Fibroblast of upper back skin (primary cell): ENCODE measurements around the gene SUSD3.
"Not testable (repeated sequence)": the region's sequence is repeated elsewhere in the genome, so short reads cannot be mapped to it uniquely, and the experiment has no call there.

ENCODE experiments used
- DNase-seq: peaks from one replicate; pipeline ENCODE4 v3.0.0-alpha.2; 2013

Gene SUSD3

DNA sequence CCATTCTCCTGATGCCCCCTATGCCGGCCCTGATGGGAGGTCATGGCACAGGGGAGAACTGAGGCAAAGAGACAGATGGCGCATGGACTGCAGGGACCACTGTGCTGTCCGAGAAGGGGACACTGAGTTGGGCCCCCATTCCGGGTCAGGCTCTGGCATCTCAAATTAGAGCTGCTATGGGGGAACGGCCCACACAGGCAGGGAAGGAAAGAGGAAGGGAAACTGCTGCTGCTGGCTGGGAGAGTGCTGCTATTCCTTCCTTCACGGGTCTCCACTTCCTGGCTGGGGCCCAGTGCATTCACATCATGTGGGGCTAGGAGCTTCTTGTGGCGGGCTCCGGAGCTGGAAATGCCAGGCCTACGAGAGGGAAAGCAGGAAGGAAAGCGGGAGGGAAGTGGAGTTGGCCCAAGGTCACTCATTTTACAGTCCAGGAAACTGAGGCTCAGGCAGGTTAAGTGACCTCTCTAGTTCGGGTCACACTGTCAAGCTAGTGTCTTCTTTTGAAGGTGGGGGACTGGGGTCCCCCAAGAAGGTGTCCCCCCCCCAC, 36.2 kb downstream of the SUSD3 start:
- DNase-seq: peak; percentile 8

DNA sequence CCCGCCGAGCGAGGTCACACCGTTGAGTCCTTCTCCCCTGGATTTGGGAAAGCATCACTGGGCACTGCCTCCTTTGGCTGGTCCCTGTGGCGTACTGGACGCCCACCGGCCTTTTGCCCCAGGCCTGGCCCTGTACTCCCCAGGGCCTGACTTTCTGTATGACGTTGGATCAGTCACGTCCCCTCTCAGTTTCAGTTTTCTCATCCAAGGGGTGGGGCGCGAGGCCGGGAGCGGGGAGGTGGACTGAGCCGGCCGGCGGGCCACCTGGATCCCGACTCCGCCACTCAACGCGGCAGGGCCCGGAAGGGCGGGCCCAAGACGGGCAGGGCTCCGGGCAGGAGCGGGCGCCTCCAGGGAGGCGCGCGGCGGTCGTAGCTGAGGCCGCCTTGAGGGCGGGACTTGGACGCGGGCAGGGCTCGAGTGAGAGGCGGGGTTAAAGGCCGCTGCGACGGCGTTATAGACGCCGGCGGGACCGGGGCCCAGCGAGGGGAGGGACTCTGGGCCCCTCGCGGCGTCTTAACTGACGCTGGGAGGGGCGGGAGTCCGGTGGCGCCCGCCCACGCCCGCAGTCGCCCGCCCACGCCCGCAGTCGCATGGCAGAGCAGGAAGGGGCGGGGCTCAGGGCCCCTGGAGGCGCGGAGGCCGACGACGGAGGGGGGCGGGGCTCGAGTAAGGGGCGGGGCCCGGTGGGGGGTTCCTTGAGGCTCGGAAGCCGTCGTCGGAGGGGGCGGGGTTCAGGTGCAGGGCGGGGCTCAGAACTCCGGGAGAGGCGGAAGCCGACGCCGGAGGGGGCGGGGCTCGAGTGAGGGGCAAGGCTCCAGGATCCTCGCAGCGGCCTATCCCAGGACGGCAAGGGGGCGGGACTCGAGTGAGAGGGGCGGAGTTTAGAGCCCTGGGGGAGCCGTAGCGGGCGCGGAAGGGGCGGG, 37.0 kb downstream of the SUSD3 start:
- DNase-seq: peak; percentile 98

DNA sequence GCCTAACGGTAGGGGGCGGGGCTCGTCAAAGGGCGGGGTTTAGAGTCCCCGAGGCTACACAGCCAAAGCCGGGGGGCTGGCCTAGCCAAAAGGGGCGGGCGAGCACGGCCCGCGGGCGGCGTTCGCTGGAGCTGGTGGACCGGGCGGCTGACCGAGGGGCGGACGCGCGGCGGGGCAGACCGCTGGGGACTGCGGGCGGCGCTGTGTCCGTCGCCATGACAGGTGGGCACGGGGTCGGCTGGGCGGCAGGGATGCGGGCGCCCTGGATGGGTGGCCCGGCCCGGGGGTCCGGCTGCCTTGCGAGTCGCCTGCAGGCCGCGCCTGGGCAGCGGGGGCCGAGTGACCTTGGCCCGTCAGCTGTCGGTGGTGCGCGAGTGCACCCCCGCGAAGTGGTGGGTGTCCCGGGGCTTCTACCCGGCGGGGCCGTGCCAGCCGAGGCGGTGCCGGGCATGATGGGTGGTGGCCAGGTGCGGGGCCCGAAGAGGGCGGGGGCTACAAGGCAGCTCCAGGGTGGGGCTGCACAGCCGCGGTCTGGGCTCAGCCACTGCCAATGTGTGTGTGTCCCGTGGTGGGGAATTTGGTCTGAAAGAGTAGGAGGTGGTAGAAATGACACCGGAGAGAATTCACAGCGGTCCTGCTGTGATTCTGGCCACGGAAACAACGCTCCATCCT, 37.8 kb downstream of the SUSD3 start, which contains the start of gene CARD19:
CARD19 (plus strand) TSS at position 87 of the 672 bp plus-strand sequence; CDS start at position 216, 129 bp downstream.
- DNase-seq: peak; percentile 9

DNA sequence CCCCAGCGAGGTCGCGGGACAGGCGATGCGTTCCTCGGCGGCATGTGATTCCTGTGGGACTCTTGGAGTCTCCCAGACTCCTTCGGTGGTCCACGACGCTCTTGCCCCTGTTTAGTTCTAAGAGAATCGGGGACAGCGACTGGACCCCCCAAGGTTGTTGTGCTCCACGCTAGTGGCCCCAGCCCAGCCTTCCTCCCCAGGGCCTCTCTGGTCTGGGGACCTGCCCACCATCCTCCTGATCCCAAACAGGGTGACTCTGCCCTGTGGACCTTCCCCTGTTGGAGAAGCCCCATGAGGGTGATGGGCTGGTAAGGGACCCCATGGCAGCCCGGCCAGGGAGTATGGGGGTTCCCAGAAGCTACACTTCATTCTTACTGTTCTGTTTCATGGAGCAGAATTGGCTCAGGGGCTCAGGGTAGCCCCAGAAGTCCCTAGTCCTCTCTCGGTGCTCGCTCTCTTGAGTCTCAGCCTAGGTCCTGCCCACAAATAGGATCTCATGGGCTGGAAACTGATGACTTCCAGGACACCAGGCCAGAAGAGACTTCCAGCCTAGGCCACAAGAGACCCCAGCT, 38.4 kb downstream of the SUSD3 start:
- DNase-seq: no peak

DNA sequence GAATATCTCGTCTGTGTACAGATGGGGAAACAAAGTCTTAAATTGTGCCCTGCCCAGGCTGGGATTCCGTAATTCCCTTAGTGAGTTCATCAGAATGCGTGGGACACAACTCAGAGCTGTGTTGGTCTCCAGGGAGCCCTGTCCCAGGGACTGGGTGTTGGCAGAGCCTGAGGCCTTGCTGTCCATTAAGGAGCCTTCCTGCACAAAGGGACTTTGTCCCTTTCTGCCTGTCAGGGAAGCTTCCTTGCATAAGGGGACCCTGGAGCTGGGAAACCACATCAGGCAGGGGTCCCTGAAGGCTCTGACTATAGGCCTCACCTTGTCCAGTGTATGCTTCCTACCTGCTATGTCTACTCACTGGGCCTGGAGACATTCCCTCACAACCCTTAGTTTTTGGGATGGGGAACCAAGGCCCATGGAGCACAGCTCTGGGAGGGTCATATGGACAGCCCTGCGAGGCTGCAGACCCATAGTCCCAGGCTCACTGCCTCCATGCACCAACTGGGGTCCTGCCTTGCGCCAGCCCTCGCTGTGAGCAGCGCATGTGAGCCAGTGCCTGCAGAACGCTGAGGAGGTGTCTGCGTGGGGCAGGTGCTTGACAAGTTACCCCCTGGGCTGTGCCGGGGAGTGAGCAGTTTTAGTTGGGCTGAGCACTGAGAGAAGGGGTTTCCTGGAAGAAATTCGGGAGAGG, 39.2 kb downstream of the SUSD3 start:
- DNase-seq: no peak

DNA sequence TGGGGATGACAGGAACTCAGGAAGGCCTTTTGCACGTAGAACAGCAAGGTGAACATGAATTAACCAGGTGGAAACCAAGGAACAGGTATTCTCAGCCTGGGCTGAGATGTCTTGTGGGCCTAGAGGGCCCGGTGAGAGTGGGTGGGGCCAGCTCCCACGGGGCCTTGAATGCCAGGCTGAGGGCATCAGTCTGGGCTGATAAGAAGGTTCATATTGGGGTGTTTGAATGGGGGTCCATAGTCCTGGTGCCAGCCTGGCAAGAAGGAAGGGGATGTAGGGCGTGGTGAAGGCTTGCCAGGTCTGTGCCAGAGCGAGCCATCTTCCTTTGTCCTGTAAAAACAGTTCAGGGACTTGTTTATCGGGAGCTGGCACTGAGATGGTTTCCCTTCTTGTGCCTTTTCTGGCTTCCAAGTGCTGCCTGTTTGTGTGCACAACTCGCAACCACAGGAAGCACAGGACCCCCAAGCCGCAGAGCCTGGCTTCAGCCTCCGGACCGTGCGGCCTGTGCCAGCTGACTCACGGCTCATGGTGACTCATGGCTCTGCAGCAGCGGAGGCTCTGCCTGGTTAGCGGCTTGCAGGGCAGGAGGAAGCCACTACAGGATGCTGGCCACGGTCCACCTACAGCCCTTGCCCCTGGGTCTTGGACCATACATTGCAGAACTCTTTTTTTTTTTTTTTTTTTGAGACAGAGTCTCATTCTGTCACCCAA, 39.9 kb downstream of the SUSD3 start:
- peak; percentile 96 for DNase-seq

DNA sequence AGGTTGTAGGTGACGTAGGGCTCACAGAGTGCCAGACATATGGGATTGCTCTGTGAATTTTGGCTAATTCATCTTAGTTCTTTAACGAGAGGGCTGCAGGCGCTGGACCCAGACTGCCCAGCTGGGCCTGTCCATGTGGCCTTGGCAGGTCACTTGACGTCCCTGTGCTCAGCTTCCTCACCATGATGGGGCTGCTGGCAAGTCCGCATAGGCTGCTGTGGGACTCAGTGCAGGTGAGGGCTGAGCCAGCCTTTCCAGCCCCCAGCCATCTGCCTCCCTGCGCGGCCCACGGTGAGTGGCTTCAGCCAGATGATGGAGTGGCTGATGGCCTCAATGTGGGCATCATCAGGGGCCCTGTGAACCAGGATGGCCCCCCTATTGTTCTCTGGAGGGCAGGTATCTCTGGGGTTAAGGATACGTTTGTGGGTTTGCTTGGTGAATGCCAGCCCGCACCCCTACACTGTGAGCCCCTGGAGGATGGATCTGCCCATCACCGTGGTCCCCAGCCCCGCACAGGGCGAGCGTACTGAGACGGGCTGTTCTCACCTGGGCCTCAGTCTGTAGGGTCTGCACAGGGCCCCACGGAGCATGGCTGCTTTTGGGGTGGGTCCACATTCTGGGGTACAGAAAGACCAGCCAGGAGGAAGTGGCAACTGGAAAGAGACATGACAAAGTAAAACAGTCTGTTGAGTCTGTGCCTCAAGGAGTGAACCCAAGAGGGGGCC, 41.2 kb downstream of the SUSD3 start:
- DNase-seq: no peak

DNA sequence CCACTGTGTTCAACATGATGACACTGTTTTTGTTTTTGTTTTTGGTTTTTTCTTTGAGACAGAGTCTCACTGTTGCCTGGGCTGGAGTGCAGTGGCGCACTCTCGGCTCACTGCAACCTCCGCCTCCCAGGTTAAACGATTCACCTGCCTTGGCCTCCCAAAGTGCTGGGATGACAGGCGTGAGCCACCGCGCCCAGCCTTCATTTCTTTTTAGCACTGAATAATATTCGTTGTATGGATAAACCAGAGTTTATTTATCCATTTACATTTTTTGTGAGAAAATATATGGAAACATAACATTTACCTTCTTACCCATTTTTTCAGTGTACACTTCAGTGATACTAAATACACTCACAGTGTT, 41.8 kb downstream of the SUSD3 start:
- no peak for DNase-seq

DNA sequence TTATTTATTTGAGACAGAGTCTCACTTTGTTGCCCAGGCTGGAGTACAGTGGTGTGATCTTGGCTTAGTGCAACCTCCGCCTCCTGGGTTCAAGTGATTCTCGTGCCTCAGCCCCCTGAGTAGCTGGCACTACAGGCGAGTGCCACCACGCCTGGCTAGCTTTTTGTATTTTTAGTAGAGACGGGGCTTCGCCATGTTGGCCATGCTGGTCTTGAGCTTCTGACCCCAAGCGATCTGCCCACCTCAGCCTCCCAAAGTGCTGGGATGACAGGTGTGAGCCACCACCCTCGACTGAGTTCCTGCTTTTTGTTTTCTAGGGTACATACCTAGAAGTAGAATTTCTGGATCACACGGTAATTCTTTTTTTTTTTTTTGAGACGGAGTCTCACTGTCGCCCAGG, 42.6 kb downstream of the SUSD3 start:
- DNase-seq: not testable (repeated sequence)

DNA sequence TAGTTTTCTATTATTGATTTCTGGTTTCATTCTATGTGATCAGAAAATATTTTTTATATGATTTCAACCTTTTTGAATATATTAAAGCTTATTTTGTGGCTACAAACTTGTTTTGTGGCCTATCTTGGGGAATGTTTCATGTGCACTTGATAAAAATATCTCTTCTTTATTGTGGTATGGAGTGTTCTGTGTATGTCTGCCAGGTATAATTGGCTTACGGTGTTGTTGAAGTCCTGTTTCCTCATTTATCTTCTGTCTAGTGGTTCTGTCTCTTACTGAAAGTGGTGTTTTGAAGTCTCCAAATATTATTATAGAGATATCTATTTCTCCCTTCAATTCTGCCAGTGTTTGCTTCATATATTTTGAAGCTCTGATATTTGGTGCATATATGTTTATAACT, 47.1 kb downstream of the SUSD3 start:
- no peak for DNase-seq

DNA sequence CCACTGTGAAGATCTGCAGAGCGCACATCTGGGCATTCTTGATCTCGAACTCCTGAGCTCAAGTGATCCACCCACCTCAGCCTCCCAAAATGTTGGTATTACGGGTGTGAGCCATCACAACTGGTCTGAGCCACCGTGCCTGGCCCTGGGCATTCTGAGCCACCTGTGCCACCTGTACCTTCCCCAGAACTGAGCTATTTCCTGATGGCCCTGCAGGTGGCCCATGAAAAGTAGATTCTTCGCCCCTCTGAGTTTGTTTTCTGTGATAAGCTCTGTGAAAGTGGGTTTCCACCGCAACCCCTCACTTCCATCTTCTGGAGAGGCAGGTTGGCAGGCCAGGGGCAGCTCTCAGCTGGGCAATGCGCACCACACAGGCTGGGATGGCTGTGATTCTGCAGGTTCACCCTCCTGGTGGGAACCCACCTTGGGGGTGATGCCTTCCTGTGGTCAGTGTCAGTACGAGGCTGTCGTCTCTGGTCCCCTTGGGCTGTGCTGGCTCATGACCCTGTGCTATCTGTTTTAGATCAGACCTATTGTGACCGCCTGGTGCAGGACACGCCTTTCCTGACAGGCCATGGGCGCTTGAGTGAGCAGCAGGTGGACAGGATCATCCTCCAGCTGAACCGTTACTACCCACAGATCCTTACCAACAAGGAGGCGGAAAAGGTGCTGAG, 48.8 kb downstream of the SUSD3 start:
- no peak for DNase-seq

DNA sequence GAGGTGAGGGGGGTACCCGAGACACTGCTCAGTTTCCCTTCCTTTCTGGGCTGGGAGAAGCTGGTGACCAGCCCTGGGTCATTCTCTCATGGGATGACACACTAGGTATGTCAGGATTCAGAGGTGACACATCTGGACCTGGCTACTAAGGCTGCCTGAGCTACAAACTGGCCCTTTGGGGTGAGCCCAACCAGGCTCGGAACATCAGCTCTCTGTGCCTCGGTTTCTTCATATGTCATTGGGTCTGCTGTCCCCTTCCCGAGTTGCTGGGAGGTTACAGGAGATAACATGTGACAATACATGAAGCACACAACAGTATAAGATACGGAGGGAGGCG, 49.3 kb downstream of the SUSD3 start:
- DNase-seq: no peak

DNA sequence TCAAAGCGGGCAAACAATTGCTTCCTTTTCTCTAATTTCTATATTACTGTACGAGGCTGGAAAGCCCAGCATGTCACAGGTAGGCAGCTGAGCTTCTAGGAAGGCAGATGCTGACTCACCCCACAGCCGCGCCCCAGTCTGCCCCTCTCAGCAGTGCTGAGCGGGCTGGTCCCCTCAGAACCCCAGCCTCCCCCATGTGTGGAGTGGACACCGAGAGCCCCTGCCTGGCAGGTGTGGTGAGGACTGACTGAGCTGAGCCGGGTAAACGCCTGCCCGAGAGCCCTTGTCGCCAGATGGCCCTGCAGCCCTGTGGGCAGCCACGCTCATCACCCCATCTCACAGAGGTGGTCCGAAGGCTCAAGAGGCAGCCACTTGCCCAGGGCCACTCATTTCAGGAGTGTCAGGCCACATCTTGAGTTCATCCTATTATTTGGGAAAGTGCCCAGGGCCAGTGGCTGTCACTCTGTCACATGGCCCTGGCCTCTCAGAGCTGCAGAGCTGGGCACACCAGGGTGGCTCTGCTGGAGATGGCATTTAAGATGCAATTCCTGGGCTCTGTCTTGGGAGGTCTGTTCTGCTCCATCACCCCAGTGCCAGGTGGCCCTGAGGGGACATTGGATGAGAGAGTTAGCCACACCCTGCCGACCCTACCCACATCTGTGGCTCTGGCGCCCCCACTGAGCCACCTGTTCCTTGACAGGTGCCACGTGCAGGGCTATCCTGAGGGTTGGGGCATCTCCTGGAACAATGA, 50.0 kb downstream of the SUSD3 start:
- DNase-seq: no peak

DNA sequence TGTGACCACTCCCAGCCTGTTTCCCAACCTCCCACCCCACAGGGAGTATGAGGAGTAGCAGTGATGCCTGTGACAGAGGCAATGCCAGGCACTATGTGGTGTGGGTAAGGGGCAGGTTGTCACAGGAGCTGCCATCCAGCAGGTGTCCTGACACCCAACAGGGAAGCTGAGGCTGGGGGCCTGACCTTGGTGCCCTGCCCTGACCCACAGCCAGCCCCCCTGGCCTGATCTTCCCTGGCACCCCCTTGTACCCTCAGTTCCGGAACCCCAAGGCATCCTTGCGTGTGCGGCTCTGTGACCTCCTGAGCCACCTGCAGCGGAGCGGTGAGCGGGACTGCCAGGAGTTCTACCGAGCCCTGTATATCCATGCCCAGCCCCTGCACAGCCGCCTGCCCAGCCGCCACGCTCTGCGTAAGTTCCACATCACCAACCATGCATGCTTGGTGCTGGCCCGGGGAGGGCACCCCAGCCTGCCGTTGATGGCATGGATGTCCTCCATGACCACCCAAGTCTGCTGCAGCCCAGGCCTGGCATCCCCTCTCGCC, 51.9 kb downstream of the SUSD3 start:
- no peak for DNase-seq

DNA sequence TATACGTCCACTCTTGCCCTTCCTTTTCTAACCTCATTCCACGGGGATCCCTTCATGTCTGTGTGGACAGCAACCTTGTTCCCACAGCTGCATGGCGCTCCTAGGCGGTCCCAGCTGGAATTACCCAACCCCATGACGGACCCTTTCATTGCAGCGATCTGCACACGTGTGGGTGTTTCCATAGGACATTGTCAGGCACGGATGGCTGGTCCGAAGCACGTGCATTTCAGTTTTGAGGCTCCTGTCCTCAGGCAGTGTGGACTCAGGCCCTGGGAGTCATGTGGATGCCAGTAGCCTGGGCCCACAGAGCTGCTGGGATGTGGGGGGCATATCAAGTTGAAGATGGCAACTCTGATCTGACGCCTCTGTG, 52.5 kb downstream of the SUSD3 start:
- DNase-seq: no peak

DNA sequence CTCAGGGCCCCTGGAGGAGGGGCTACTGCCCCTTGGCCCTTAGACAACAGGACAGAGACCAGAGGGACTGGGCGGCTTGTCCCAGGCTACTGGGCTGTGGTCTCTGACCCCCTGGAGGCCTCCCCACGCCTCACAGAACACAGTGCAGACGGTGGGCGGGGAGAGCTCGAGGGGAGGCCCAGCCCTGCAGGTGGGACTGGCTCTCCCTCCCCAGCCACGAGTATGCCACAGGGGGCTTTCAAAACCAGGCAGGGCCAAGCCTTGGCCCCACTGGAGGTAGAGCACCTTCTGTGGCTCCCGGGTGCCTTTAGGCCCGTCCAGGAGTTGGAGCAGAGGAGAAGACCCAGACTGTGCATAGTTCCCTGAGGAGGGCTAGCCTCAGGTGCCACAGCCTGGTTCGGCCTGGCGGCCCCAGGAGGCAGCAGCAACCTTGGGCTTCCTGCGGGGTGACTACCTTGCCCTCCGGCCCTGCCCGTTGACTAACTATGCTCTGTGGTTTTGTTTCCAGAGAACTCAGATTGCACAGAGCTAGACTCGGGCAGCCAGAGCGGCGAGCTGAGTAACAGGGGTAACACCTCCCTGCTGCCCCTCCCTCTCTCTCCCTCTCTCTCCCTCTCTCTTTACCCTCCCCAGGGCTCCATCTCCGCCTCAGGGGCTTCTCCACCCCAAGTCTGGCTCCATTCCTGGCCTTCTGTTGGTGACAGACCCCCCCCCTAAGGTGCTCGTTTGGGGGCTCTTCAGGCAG, 53.0 kb downstream of the SUSD3 start:
- no peak for DNase-seq

DNA sequence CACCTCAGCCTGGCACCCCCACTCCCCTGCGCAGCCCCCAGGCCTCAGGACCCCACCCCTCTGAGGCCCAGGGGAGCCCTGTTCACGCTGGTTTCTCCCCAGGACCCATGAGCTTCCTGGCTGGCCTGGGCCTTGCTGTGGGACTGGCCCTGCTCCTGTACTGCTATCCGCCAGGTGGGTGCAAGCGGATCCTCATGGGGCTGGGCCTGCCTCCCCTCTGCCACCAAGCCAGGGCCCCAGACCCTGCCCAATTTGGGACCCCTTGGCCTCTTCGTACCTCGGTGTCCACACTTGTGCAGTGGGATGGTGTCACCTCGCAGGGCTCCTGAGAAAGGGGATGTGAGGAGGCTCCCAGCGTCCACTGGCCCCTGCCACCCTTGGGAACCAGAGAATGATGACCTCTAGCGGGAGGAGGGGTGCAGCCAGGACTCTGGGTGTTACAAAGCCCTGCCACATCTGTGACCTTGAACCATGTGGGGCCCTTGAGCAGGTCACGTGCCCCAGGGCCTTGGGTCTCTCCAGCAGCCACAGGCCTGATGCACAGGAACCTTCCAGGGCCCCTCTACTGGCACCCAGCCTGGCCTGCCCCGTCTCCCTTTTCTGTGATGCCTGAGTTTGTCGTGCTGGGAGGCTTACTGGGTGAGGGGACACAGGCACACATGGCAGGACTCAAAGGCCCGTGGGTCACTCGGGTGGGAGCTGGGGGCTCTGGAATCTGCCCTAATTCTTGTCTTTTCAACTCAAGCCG, 53.8 kb downstream of the SUSD3 start:
- DNase-seq: no peak

DNA sequence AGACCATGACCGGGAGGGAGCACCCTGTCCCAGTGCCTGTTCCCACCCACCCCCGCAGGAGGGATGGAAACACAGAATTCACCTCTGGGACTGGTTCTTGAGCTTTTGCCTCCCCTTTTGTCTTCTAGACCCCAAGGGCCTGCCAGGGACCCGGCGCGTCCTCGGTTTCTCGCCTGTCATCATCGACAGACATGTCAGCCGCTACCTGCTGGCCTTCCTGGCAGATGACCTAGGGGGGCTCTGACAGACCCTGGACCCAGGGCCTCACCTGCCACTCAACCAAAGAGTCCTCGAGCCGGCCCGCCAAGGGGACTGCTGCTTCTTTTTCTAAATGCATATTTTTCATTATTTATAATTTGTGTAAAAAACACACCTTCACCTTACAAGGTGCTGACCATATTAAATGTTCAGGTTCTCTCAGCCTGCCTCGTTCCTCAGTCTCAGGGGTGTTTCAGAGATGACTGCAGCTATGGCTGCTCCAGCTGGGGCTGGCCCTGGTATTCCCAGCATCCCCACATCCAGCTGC, 54.4 kb downstream of the SUSD3 start:
- no peak for DNase-seq
